C4-2B (cell line): ENCODE results near the gene TSPAN12.

Experiments used
- H3K27ac ChIP-seq: fragments of 450-650 bp; 2 replicates; pipeline ENCODE4 v1.5.1; 2017
- ZFX ChIP-seq: fragments of 450-650 bp; IDR thresholded peaks from 2 replicates; pipeline ENCODE4 v1.6.1; 2017
- TF ChIP-seq, protein P1 (sequence below): fragments of 450-650 bp; conservative IDR thresholded peaks from 2 replicates; pipeline ENCODE4 v1.5.1; 2017; ENCODE audit warnings: mild to moderate bottlenecking

TSPAN12 gene

DNA sequence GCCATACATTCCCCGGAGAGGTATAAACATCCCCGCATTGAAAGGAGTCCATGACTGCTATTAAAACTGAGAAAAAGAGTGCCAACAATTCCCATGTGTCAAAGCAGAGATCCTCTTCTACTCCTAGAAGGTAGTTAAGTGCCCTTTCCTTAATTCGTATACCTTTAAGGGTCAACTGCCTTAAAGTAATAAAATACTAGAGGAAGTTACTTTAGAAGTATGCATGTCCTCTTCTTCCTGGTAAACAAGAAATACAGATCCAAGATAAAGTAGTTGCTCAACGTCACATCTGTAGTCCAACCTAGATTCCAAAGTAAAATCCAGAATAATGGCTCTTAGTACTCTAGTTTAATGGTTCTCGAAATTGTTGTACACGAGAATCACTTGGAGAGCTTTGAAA is 1.5 kb upstream of the TSPAN12 start:
- TF ChIP-seq, protein P1, sequence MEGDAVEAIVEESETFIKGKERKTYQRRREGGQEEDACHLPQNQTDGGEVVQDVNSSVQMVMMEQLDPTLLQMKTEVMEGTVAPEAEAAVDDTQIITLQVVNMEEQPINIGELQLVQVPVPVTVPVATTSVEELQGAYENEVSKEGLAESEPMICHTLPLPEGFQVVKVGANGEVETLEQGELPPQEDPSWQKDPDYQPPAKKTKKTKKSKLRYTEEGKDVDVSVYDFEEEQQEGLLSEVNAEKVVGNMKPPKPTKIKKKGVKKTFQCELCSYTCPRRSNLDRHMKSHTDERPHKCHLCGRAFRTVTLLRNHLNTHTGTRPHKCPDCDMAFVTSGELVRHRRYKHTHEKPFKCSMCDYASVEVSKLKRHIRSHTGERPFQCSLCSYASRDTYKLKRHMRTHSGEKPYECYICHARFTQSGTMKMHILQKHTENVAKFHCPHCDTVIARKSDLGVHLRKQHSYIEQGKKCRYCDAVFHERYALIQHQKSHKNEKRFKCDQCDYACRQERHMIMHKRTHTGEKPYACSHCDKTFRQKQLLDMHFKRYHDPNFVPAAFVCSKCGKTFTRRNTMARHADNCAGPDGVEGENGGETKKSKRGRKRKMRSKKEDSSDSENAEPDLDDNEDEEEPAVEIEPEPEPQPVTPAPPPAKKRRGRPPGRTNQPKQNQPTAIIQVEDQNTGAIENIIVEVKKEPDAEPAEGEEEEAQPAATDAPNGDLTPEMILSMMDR: no peak
- TF ChIP-seq ZFX: no peak
- no peak overlapping the region for H3K27ac ChIP-seq

DNA sequence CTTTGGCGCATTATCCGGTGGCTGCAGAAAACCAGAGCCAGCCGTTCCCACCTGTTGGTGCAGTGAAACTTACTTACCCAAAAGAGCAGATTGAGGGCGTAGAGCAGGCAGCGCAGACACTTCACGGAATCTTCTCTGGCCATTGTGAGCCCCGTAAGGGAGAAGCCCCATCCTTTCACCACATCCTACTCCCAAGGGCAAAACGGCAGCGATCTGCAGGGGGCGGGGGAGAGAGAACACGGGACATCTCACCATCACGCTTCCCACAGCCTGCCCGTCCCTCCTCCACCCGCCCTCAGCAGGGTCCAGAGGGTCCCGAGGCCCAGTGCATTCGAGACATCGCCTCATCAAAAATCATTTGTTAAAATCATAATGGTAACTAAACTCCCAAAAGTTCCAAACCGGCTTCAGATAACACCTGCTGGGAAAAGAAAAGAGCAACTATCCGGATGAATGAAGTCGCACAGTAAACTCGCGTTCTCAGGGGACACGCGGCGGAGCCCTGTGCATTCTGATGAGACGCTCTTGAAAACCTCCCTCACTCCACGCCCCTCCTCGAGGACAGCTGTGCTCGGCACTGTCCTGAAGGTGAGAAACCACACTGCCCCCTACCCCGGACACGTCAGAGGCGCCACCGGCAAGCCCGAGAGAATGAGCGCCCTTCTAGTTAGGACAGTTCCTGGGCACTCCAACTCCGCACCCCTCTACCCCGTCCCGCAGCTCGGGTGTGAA is 1.2 kb downstream of the TSPAN12 start:
- TF ChIP-seq, protein P1: no peak
- no peak for TF ChIP-seq ZFX
- no peak overlapping the region for H3K27ac ChIP-seq

DNA sequence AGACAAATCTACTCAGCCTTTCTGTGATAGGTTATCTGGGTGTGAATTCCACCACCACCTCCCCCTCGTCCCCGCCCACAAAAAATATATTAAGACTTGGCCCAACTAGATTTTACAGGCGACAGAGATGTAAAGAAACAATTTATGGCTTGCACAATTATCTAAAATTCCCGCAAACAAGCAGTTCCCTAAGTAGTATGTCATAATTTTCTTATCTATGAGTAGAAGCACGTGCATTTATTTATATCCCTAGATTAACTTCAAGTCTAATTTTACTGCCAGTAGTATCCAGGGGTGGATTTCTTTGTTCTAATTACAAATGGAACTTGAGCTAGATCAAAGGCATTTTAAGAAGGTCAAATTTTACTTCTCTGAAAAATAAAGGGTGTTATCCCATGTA is 1.7 kb downstream of the TSPAN12 start:
- H3K27ac ChIP-seq: no peak overlapping the region
- TF ChIP-seq, protein P1: no peak
- TF ChIP-seq ZFX: no peak

DNA sequence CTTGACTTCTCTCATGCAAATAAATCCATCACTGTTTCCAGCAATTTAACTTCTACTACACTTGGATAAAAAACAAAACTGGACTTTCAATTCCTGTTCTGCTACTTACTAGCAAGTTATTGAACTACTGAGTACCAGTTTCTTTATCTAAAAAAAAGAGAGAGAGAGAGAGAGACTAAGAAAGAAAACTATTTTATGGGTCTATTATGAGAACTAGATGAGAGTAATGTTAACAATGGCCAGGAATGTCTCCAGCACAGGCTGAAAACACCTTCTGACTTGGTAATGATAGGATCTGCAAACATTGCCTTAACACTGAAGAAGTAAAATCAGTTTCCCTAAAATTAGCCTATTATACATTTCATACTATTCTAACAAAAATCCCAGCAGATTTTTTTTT is 5.2 kb downstream of the TSPAN12 start:
- TF ChIP-seq, protein P1: no peak
- no peak for TF ChIP-seq ZFX

DNA sequence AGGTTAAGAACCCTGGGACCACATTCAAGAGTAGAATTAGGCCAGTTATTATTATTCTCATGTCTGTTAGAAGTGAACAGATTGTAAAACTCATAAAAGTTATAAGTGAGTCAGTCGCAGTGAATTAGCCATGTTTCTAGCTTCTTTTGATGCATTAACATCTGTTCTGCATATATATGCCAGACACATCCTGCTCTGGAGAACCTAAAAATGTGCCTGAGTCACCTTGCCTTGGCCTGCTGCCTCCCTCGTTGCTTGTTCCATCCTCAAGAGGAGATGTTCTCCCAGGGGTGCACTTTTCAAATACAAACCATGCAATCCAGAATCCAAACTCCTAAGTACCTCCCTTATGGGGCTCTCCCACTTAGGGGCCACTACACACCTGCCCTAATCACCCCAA is 14.8 kb downstream of the TSPAN12 start:
- no peak for TF ChIP-seq ZFX
- TF ChIP-seq, protein P1: no peak
- H3K27ac ChIP-seq: no peak overlapping the region

More for the DNA sequence above, 5.2 kb downstream of the TSPAN12 start:
- H3K27ac ChIP-seq: no peak overlapping the region

DNA sequence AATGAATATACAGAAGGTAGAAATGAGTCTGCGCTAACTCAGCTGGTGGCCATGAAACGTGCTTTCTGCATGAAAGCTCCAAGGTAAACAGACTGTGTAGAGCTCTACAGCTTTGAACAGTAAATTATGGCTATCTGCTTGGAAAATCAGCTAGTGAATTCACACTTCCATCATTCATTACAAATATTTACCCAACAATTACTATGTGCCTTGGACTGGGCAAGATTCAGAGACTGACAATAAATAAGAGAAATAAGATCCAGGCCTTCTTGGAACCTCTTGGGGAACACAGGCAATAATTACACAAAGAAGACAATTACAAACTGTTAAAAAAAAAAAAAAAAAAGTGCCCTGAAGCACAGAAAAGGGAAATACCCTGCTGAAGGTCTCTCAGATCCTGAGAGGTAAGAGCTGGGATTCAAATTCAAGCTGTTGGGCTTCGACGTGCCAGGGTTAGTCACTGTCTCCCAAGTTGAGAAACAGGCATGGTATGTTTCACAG is 15.8 kb downstream of the TSPAN12 start:
- no peak overlapping the region for H3K27ac ChIP-seq
- TF ChIP-seq ZFX: no peak
- TF ChIP-seq, protein P1: no peak

DNA sequence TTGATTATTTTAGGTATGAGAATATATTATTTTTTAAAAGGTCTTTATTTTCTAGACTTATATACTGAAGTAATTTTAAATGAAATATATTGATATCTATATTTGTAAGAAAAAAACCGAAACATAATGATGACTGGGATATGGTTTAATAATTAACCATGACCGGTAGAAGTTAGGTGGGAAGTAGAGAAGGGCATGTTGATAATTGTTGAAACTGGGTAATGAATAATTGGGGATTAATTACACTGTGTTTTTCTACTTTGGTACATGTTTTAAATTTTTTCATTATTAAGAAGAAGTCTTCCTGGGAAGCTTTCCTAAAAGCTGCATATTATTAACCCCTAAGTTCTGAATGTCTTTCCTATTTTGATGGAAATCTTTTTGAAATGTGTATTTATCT is 16.3 kb downstream of the TSPAN12 start:
- TF ChIP-seq, protein P1: no peak
- TF ChIP-seq ZFX: no peak
- no peak overlapping the region for H3K27ac ChIP-seq
